Kidney (tissue), 14 donors: ENCODE measurements around the gene TAF8. TPM values are rescaled to one million over a fixed set of nuclear protein-coding genes. Genes with fewer than 3 reads are reported as not detected.

Source experiments
- DNase-seq, 5 donors: peaks; one replicate each; pipeline ENCODE4 v3.0.0-alpha.2; 2013 to 2020
- FAIRE-seq: peaks from 2 replicates; lab custom pipeline; 2012; peaks lifted over from hg19 to GRCh38; lab: Jason Lieb, UNC
- H3K27ac ChIP-seq, 2 donors: one replicate each; pipeline ENCODE4 v1.7.0; 2013; ENCODE audit warnings: low read depth in 2 of 2, low read length in 2 of 2, inconsistent platforms in 1 of 2
- H3K27me3 ChIP-seq: one replicate; pipeline ENCODE4 v1.7.1; 2013; ENCODE audit warnings: low read length, inconsistent platforms; ENCODE audit not compliant: control insufficient read depth, insufficient read depth
- H3K36me3 ChIP-seq, 3 donors: one replicate each; pipeline versions ENCODE4 v1.7.0 to v1.7.1; 2013; ENCODE audit warnings: low read length in 3 of 3, control low read depth in 1 of 3, inconsistent platforms in 1 of 3; ENCODE audit not compliant: insufficient read depth in 3 of 3, control insufficient read depth in 2 of 3
- H3K4me1 ChIP-seq, 3 donors: one replicate each; pipeline versions ENCODE4 v1.7.0 to v1.7.1; 2013; ENCODE audit warnings: low read length in 3 of 3, inconsistent platforms in 1 of 3, low read depth in 1 of 3; ENCODE audit not compliant: control insufficient read depth in 2 of 3, insufficient read depth in 2 of 3
- H3K4me3 ChIP-seq, 3 donors: one replicate each; pipeline versions ENCODE4 v1.7.0 to v1.8.1; 2013; ENCODE audit warnings: low read length in 3 of 3, control low read depth in 1 of 3, inconsistent platforms in 1 of 3
- H3K9ac ChIP-seq, 3 donors: one replicate each; pipeline versions ENCODE4 v1.7.0 to v1.7.1; 2013; ENCODE audit warnings: low read length in 3 of 3, control low read depth in 1 of 3, inconsistent platforms in 1 of 3
- H3K9me3 ChIP-seq, 3 donors: one replicate each; pipeline versions ENCODE4 v1.7.0 to v1.7.1; 2013; ENCODE audit warnings: low read length in 3 of 3, control low read depth in 1 of 3, inconsistent platforms in 1 of 3; ENCODE audit not compliant: control insufficient read depth in 2 of 3, insufficient read depth in 1 of 3
- intact Hi-C: fragments of 100-400 bp; cut with DNase I; formaldehyde crosslinking; loops from one replicate; pipeline ENCODE4 v1.11.1; 2022
- polyA plus RNA-seq: library from polyadenylated mRNA; stranded (reverse); fragments of 350-450 nt; fragmentation: Illumina TruSeq; extraction: RNeasy Lipid Tissue Mini Kit (QIAGEN cat#74804); gene quantifications from one replicate; pipeline ENCODE4 v1.2.3, GENCODE V29; 2014; ENCODE audit warnings: low read depth, low replicate concordance; ENCODE audit not compliant: insufficient read depth
- total RNA-seq: library from RNA; stranded (reverse); fragmentation: NEBNext Ultra II Directional; extraction: Animal tissue kit (Norgen Biotek cat#: 25700); gene quantifications from one replicate; pipeline ENCODE4 v1.2.1, GENCODE V29; 2021
- TF ChIP-seq, protein P1 (sequence below): IDR thresholded peaks from 3 replicates; pipeline ENCODE4 v1.5.1; 2012; ENCODE audit warnings: mild to moderate bottlenecking, moderate library complexity, borderline replicate concordance; ENCODE audit not compliant: insufficient read depth; ENCODE audit errors: extremely low read depth
- donor health status: control.
- donor health status: control.
- donor health status: control.
- donor health status: control.
- donor health status: control.
- donor health status: DM: yes; HTN: yes; CAD: no.
- donor health status: Normal renal cell carcinoma (clear cell type).

The TAF8 gene
- total and polyA plus RNA-seq, 2 donors from 2014 or later, result 16.3 to 32.0 TPM

DNA sequence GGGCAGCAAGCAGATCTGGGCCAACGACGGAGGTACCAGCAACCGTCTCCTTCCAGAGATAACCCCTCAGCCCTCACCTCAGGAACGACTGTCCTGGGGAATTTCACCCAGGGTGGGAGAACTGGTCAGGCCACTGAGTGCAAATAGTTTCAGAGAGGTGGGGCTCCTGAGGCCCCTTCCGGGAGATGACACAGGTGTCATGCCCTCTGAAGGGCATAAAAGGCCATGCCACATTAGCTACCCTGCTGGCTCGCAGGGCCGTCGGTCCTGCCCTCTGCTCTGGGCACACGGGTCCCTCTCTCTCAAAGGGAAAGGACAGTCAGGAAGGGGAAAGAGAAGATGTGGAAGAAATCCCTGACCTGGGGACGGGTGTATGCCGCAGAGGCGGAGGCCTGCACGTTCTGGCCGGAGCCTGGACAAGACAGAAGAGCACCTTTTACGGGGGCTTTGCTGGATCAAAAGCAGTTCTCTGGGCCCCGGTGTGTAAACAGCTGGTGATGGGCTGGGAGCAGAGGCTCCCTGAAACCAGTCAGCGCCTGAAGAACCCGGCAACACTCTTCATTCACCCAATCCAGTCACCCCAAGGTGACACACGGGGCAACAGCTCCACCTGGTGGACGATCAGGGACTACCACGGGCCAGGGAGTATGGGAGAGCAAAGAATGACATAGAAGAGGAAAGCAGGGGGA lies 6.4 kb upstream of the TAF8 start:
- Histone ChIP-seq H3K36me3 (no peaks in the 10 kb centered on the region), H3K9me3 (no peaks in the 10 kb centered on the region), H3K27ac (peak overlapping the region in 1 of 2 donors; percentile 0), H3K9ac (no peak overlapping the region), H3K4me1 (peaks cover 0 to 33% (median 16%) of the 10 kb centered on the region in 3 donors), H3K27me3 (no peaks in the 10 kb centered on the region), H3K4me3 (peak overlapping the region in 2 of 3 donors; percentile 12 to 21)
- TF ChIP-seq, protein P1, sequence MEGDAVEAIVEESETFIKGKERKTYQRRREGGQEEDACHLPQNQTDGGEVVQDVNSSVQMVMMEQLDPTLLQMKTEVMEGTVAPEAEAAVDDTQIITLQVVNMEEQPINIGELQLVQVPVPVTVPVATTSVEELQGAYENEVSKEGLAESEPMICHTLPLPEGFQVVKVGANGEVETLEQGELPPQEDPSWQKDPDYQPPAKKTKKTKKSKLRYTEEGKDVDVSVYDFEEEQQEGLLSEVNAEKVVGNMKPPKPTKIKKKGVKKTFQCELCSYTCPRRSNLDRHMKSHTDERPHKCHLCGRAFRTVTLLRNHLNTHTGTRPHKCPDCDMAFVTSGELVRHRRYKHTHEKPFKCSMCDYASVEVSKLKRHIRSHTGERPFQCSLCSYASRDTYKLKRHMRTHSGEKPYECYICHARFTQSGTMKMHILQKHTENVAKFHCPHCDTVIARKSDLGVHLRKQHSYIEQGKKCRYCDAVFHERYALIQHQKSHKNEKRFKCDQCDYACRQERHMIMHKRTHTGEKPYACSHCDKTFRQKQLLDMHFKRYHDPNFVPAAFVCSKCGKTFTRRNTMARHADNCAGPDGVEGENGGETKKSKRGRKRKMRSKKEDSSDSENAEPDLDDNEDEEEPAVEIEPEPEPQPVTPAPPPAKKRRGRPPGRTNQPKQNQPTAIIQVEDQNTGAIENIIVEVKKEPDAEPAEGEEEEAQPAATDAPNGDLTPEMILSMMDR, result peak; percentile 98
- intact Hi-C loops, result loop anchor here (10.0 kb wide), 2 partner anchors 109 to 259 kb away; partner anchors contain the start of genes PRICKLE4 and TOMM6
- peak; percentile 92 to 96 (median 93) for DNase-seq
- FAIRE-seq, result no peak

DNA sequence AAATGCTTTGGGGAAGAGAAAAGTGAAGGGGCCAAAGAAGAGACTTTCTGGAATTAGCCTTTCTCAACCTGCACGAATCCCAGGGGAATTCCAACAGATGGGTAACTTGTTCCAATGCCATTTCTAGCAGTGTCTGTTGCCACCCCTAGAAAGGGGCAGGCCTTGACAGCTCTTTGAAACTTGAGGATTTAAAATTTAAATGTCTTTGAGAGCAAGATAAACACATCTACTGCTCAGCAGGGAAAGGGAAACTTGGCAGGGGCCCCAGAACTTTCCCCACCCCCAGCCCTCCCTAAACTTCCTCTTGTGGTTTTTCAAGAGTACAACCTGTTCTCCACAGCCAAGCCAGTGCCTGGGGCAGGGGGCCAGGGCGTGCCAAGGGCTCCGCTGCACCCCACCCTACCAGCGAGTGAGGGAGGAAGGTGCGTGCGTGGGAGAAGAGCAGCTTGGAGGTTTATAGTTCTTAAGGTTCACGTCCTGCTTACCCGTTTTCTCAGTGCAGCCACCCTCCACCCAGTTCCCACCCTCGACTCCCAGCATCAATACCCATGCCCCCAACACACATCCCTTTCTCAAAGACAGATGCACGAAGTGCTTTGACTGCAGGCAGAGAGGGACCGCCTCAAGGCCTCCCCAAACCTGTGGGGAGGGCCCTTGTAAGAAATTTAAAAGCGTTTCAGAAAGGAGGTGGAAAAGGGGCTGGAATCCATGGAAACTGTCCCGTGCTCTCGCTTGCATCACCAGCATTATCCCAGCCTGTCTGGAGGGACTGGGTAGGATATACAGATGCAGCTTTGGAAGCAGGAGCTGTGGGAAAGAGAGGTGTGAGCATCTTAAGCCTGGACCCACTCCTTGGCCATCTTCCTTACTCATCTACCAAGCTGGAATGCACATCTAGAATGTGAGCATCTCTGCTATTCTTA lies 4.5 kb upstream of the TAF8 start:
- FAIRE-seq (no peak), DNase-seq (peak; percentile 58 to 99 (median 69))
- Histone ChIP-seq H3K27me3 (no peaks in the 10 kb centered on the region), H3K36me3 (no peaks in the 10 kb centered on the region), H3K9me3 (no peaks in the 10 kb centered on the region), H3K4me3 (peak overlapping the region in 2 of 3 donors; percentile 31 to 47), H3K4me1 (peaks cover 0 to 40% (median 16%) of the 10 kb centered on the region in 3 donors), H3K9ac (peak overlapping the region in 2 of 3 donors; percentile 44 to 46), H3K27ac (peak overlapping the region; percentile 84 to 90)
- TF ChIP-seq, protein P1, result no peak
- intact Hi-C loops, result loop anchor here (10.0 kb wide), 2 partner anchors 111 to 261 kb away; partner anchors contain the start of genes PRICKLE4 and TOMM6

DNA sequence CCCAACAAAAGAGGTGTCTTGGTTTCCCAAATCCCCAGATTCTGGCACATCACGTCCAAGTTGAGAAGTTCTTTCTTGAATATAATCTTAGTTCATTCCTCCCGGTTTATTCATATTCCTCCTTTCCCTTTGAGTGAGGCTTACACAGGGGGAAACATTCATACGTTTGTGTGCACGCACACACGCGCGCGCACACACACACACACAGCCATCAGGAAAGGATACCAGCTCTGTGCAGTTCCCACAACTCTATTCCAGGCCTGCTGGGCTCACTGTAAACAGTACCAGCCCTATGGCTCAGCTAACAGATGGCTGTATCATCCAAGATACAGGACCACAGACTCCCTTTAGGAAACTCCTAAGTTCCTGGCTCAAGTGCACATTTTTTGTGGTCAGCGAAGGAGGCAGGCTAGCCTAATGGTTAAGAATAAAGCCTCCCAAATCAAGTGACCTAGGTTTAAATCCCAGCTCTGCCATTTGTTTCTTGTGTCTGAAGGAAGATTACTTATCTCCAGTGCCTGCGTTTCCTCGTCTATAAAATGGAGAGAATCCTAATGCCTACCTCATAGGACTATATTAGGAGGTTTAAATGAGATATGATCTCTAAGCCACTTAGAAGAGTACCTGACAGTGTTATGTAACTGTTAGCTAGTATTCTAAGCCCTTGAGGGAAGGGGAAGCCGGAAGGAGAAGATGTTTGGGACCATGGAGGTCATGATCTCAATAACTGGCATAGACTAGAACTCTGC lies 3.7 kb upstream of the TAF8 start:
- no peaks in the 10 kb centered on the region for H3K36me3 ChIP-seq
- no peaks in the 10 kb centered on the region for H3K9me3 ChIP-seq
- TF ChIP-seq, protein P1, result no peak
- intact Hi-C loops, result loop anchor here (10.0 kb wide), 2 partner anchors 112 to 262 kb away; partner anchors contain the start of genes PRICKLE4 and TOMM6
- peak overlapping the region in 1 of 3 donors; percentile 44 for H3K9ac ChIP-seq
- peaks cover 0 to 42% (median 16%) of the 10 kb centered on the region in 3 donors for H3K4me1 ChIP-seq
- no peaks in the 10 kb centered on the region for H3K27me3 ChIP-seq
- DNase-seq, result no peak
- H3K4me3 ChIP-seq, result peak overlapping the region in 2 of 3 donors; percentile 31 to 77
- no peak for FAIRE-seq
- H3K27ac ChIP-seq, result peak overlapping the region; percentile 84 to 90
